NCI-H524 (cell line): ENCODE data around the gene DHRS2.
A peak's percentile ranks its signal among the peaks of the same experiment; 100 is the strongest.
"Not testable (repeated sequence)": the region's sequence is repeated elsewhere in the genome, so short reads cannot be mapped to it uniquely, and the experiment has no call there.

Experiments
- DNase-seq, 2 experiments: peaks; one replicate each; lab custom pipeline; 2025; lab: John Stamatoyannopoulos, UW

Gene DHRS2, protein sequence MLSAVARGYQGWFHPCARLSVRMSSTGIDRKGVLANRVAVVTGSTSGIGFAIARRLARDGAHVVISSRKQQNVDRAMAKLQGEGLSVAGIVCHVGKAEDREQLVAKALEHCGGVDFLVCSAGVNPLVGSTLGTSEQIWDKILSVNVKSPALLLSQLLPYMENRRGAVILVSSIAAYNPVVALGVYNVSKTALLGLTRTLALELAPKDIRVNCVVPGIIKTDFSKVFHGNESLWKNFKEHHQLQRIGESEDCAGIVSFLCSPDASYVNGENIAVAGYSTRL

GRCh38 chr14:23636317-23637211, at the start of gene DHRS2:
TSS of gene DHRS2 (plus strand) at chr14:23636364. CDS start at chr14:23638865, 2,501 bp downstream.
- DNase-seq = no peak

- DNase-seq = peak; percentile 96 to 97
Observed at GRCh38 chr14:23588884-23589598, 47.1 kb upstream of the DHRS2 start.

DNA sequence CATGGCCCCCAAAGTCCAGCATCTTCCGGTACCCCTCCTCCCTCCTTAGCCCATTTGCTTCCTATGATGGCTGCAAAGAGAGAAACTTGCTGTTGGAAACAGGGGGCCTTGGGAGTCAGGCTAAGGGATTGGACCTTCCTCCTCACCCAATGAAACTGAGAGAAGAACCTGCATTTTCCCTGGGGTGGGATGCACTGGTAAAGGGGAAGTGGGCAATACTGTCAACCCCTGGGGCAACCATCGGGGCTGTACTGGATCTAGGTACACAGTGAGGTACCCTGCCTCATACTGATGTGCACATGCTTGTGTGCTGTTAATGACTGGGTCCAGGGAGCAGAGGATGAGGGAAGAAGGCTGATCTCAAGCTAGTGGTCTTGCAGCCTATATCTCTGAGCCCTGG, 46.6 kb upstream of the DHRS2 start:
- no peak for DNase-seq

DNA sequence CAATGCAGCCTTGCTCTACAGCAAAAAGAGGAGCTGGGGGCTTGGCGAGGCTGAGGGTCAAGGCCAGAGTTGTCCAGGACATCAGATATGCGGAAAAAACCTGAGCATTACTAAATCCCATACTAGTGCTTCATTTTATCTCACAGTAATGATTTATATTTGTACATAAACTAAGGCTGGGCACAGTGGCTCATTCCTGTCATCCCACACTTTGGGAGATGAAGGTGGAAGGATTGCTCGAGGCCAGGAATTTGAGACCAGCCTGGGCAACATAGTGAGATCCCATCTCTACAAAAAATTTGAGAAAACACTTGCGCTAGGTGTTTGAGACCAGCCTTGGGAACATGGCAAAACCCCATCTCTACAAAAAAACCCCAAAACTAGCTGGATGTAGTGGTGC, 46.0 kb upstream of the DHRS2 start:
- DNase-seq = no peak

DNA sequence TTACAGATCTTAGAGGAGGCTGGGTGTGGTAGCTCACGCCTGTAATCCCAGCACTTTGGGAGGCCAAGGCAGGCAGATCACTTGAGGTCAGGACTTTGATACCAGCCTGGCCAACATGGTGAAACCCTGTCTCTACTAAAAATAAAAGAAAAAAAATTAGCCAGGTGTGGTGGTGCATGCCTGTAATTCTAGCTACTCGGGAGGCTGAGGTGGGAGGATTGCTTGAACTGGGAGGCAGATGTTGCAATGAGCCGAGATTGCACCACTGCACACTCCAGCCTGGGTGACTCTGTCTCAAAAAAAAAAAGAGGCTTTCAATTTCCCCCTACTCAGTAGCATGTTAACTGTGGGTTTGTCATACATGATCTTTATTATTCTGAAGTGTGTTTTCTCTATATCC, 42.0 kb upstream of the DHRS2 start:
- not testable (repeated sequence) for DNase-seq

DNA sequence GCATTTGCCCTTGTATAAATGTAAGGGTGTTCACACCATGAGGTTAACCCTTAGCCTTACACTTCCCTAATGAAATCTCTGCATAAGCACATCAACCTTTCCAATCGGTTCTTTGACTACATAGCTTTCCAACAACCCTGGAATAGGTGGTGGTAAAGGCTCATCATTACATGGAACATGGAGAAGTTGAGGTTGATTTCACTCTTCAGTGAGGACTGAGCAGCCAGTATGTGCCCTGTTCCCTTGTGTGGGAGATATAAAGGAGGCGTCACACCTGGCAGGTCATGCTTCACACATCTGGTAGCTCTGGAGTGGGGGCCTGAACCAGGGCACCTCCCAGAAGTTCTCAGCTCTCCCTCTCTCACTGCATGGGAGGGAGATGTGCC, 35.8 kb upstream of the DHRS2 start:
- DNase-seq = no peak

GRCh38 chr14:23600806-23601205, 35.4 kb upstream of the DHRS2 start:
- no peak for DNase-seq

DNA sequence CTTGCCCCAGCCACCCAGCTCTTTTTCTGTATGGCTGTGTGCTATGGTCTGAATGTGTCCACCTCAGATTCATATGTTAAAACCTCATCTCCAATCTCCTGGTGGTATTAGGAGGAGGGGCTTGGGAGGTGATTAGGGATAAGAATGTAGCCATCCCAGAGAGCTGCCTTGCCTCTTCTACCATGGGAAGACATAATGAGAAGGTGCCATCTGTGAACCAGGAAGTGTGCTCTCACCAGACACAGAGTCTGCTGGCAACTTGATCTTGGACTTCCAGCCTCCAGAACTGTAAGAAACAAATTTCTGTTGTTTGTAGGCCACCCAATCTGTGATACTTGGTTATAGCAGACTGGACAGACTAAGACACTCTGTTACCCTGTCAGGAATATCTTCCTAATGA, 34.7 kb upstream of the DHRS2 start:
- no peak for DNase-seq

GRCh38 chr14:23601845-23602180, 34.4 kb upstream of the DHRS2 start:
- DNase-seq = no peak

DNA sequence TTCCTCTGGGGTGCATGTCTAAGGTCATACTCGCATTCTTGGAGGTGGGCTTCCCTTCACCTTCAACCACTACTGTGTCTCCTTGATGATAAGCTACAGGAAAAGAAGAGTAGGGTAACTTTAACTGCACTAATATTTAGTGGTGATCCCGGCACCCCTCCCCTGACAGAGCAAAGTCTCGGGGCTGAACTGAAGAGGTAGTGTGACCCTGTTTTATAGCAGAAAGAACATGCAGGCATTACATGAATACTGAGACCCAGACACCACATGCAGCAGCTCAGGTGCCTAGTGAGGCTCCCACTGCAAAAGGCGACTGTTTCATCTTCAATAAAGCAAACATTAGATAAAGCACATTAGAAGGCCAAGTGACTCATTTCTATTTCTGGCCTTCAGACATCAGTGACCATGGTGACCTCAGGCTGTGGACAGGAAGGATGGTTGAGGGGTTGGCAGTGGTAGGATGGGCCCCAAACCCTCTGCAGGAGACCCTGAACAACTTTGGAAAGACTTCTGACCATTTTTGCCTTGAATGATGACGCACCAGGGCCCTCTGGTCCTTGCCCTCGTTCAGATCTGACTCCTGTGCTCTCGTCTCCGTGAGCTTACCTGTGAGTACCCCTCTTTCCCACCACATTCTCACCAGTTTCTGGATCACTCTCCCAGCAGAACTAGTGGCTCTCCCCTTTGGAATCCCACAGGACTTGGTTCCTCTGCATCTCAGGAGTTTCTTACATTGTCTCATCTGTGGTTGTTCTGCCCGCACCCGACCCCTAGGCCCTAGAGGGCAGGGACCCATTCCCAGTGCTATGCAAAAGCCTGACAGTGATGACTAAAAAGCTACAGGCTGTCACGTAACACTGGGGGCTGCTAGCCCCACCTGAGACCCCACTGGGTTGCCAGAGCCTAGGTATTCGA, 33.7 kb upstream of the DHRS2 start:
- DNase-seq = no peak

DNA sequence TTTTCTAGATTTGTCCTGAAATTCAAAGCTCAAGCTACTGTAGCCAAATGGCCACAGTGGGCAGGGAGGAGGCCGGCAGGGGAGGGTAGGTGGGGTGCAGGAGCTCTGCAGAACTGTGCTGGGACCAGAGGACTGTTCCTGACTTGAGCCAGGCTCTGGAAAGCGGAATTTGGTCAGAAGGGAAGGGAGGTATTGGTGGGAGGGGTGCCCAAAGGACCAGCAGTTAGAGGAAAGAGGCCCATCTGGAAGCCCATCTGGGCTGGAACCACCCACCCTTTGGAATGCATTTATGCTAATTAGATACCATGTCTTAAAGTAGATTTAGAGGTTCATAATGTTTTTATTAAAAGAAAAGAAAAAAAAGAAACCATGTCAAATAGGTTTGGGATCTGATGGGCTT, 33.1 kb upstream of the DHRS2 start:
- DNase-seq = peak in 1 of 2 experiments; percentile 42

DNA sequence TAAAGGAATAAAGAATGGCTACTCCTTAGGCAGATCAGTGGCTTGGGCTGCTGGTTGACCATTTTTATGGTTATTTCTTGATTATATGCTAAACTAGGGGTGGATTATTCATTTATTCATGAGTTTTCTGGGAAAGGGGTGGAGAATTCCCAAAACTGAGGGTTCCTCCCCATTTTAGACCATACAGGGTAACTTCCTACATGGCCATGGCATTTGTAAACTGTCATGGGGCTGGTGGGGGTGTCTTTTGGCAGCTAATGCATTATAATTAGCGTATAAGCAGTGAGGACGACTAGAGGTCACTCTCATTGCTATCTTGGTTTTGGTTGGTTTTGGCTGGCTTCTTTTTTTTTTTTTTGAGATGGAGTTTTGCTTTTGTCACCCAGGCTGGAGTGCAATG, 32.0 kb upstream of the DHRS2 start:
- no peak for DNase-seq

DNA sequence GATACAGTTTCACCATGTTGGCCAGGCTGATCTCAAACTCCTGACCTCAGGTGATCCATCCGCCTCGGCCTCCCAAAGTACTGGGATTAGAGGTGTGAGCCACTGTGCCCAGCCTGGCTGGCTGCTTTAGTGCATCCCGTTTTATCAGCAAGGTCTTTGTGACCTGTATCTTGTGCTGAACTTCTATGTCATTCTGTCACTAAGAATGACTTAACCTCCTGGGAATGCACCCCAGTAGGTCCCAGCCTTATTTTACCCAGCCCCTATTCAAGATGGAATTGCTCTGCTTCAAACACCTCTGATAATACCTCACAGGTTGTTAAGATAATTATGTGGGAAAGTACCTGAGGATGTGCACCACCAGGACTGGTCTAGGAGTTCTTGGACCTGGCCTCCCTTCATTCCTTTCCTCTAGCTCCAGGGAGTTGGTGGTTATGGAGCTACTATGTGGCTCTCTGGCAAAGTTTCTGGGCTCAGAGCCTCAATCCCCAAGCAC, 31.4 kb upstream of the DHRS2 start:
- no peak for DNase-seq

DNA sequence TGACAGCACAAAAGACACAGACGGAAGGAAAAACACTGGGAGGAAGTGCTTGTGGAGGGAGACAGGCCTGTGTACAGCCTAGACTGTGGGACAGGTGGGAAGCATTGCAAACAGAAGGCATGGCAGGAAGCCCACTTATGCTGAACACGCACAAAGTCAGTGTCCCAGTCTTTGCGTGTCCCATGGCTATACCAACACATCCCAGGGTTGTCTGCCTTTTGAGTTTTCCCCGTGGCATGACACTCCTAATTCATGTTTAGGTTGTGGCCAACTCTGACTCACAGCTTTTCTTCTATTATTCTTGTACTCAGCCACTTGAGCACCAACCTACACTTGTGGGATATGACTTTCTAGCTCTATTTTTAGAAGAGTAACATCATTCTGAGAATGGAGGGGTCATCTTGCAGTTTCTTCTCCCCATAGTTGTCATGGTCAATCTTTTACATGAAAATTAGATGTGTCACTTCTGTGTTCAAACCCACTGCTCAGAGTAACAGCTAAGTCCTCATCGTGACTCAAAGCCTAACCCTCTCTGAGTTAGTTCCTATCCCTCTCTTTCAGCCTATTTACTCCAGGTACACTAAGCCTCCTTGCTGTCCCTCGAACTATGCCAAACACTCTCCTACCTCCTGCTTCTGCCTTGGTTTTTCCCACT, 30.1 kb upstream of the DHRS2 start:
- DNase-seq = no peak

- DNase-seq = peak in 1 of 2 experiments; percentile 73
Observed at GRCh38 chr14:23608454-23608853, 27.7 kb upstream of the DHRS2 start.

GRCh38 chr14:23609001-23609400, 27.2 kb upstream of the DHRS2 start:
- DNase-seq = no peak

DNA sequence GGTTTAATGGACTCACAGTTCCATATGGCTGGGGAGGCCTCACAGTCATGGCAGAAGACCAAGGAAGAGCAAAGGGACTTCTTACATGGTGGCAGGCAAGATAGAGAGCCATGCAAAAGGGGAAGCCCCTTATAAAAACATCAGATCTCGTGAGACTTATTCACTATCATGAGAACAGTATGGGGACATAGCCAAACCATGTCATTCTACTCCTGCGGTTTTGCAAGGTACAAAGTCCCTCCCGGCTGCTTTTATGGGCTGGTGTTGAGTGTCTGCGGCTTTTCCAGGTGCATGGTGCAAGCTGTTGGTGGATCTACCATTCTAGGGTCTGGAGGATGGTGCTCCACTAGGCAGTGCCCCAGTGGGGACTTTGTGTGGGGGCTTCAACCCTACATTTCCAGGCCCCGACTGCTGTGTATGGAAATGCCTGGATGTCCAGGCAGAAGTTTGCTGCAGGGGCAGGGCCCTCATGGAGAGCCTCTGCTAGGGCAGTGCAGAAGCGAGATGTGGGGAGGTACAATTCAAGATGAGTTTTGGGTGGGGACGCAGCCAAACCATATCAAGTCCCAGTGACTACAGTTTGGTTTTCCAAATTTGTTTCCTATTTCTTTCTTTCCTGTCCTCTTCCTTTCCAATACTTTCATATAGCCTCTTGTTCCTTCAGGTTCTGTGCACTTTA, 26.6 kb upstream of the DHRS2 start:
- DNase-seq = not testable (repeated sequence)

DNA sequence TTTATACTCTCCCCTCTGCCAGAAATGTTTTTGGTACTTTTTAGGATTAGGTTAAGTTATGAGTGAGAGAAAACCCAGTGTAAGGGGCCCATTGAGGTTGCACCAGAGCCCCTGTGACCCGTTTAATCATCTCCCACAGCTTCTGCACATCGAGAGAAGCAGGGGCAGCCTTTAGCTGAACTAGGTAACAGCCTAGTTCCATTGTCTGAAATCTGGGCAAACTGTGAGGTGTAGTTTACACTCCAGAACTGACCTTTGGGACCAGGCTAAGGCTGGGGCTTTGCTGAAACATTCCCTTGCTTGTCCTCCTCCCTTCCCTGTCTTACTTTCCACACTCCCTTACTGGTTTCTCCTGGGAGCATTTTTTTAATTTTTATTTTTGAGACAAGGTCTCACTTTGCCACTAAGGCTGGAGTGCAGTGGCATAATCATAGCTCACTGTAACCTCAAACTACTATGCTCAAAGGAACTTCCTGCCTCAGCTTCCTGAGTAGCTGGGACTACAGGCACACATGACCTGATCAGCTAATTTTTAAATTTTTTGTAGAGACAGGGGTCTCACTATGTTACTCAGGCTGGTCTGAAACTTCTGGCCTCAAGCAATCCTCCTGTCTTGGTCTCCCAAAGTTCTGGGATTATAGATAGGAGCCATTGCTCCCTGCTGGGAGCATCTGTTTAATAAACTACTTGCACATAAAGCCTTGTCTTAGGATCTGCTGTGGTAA, 25.9 kb upstream of the DHRS2 start:
- DNase-seq = no peak

GRCh38 chr14:23610815-23611289, 25.3 kb upstream of the DHRS2 start:
- no peak for DNase-seq

- DNase-seq = no peak
Observed at GRCh38 chr14:23612354-23612732, 23.8 kb upstream of the DHRS2 start.
